ENCODE measurements around the gene FGD1. TPM values are rescaled to one million over a fixed set of nuclear protein-coding genes. Genes with fewer than 3 reads are reported as not detected.
"Not testable (repeated sequence)": the region's sequence is repeated elsewhere in the genome, so short reads cannot be mapped to it uniquely, and the experiment has no call there.

Gene FGD1
- total RNA-seq, 2 donors from 2014 or later = 0.32 to 0.46 TPM

- no peak for ATAC-seq (replicated peaks in 1 of 2)
Measured at GRCh38 chrX:54492340-54492739, 3.7 kb downstream of the FGD1 start.

GRCh38 chrX:54489819-54490218 lies 6.2 kb downstream of the FGD1 start:
- H3K27me3 Mint-ChIP-seq (ENCODE audit: low read depth) = peaks cover 15% of the 10 kb centered on the region
- not testable (repeated sequence) for ATAC-seq (replicated peaks in 1 of 2); H3K4me3 Mint-ChIP-seq; H3K4me1 Mint-ChIP-seq (ENCODE audit: low read depth); H3K9me3 Mint-ChIP-seq; DNase-seq; H3K36me3 Mint-ChIP-seq (ENCODE audit: insufficient read depth in 2 of 2); H3K27ac Mint-ChIP-seq

More at GRCh38 chrX:54492340-54492739, 3.7 kb downstream of the FGD1 start:
- Mint-ChIP-seq H3K27ac (no peak overlapping the region), H3K36me3 (ENCODE audit: insufficient read depth in 2 of 2) (peaks cover 0 to 5% of the 10 kb centered on the region in 2 donors), H3K4me1 (ENCODE audit: low read depth) (peaks cover 8% of the 10 kb centered on the region), H3K9me3 (peaks cover 0 to 3% of the 10 kb centered on the region in 2 donors), H3K4me3 (no peak overlapping the region), H3K27me3 (ENCODE audit: low read depth) (peaks cover 27% of the 10 kb centered on the region)
- DNase-seq = no peak

GRCh38 chrX:54484666-54485065 lies 11.4 kb downstream of the FGD1 start:
- H3K4me1 Mint-ChIP-seq (ENCODE audit: low read depth) = no peaks in the 10 kb centered on the region
- peaks cover 0 to under 1% of the 10 kb centered on the region in 2 donors for H3K36me3 Mint-ChIP-seq (ENCODE audit: insufficient read depth in 2 of 2)
- no peak overlapping the region for H3K4me3 Mint-ChIP-seq
- ATAC-seq (replicated peaks in 1 of 2) = no peak
- H3K9me3 Mint-ChIP-seq = peaks cover 0 to under 1% of the 10 kb centered on the region in 2 donors
- H3K27me3 Mint-ChIP-seq (ENCODE audit: low read depth) = peaks cover 29% of the 10 kb centered on the region
- no peak overlapping the region for H3K27ac Mint-ChIP-seq
- DNase-seq = no peak

- Mint-ChIP-seq H3K9me3 (no peaks in the 10 kb centered on the region), H3K27ac (no peak overlapping the region), H3K4me1 (ENCODE audit: low read depth) (no peaks in the 10 kb centered on the region), H3K27me3 (ENCODE audit: low read depth) (peaks cover 29% of the 10 kb centered on the region), H3K4me3 (no peak overlapping the region), H3K36me3 (ENCODE audit: insufficient read depth in 2 of 2) (no peaks in the 10 kb centered on the region)
- ATAC-seq (replicated peaks in 1 of 2) = no peak
- DNase-seq = no peak
Measured at GRCh38 chrX:54483946-54484345, 12.1 kb downstream of the FGD1 start.

GRCh38 chrX:54482839-54483593 lies 13.0 kb downstream of the FGD1 start:
- DNase-seq = no peak
- Mint-ChIP-seq H3K27ac (no peak overlapping the region), H3K4me1 (ENCODE audit: low read depth) (no peaks in the 10 kb centered on the region), H3K27me3 (ENCODE audit: low read depth) (peaks cover 29% of the 10 kb centered on the region), H3K9me3 (no peaks in the 10 kb centered on the region), H3K36me3 (ENCODE audit: insufficient read depth in 2 of 2) (no peaks in the 10 kb centered on the region), H3K4me3 (no peak overlapping the region)
- ATAC-seq (replicated peaks in 1 of 2) = no peak

GRCh38 chrX:54479136-54480111 lies 16.6 kb downstream of the FGD1 start:
- Mint-ChIP-seq H3K9me3 (no peaks in the 10 kb centered on the region), H3K27ac (no peak overlapping the region), H3K4me1 (ENCODE audit: low read depth) (no peaks in the 10 kb centered on the region), H3K27me3 (ENCODE audit: low read depth) (peaks cover 37% of the 10 kb centered on the region), H3K4me3 (no peak overlapping the region), H3K36me3 (ENCODE audit: insufficient read depth in 2 of 2) (no peaks in the 10 kb centered on the region)
- DNase-seq (no peak), ATAC-seq (replicated peaks in 1 of 2) (no peak)

- H3K4me3 Mint-ChIP-seq = no peak overlapping the region
- no peak for DNase-seq
Measured at GRCh38 chrX:54473993-54474859, 21.8 kb downstream of the FGD1 start.

GRCh38 chrX:54470054-54470760 lies 25.8 kb downstream of the FGD1 start:
- Mint-ChIP-seq H3K9me3 (no peaks in the 10 kb centered on the region), H3K27me3 (ENCODE audit: low read depth) (no peaks in the 10 kb centered on the region), H3K27ac (no peak overlapping the region), H3K4me3 (no peak overlapping the region), H3K4me1 (ENCODE audit: low read depth) (no peaks in the 10 kb centered on the region), H3K36me3 (ENCODE audit: insufficient read depth in 2 of 2) (no peaks in the 10 kb centered on the region)
- no peak for ATAC-seq (replicated peaks in 1 of 2)
- no peak for DNase-seq

More at GRCh38 chrX:54473993-54474859, 21.8 kb downstream of the FGD1 start:
- no peaks in the 10 kb centered on the region for H3K9me3 Mint-ChIP-seq
- H3K36me3 Mint-ChIP-seq (ENCODE audit: insufficient read depth in 2 of 2) = no peaks in the 10 kb centered on the region
- peaks cover 8% of the 10 kb centered on the region for H3K27me3 Mint-ChIP-seq (ENCODE audit: low read depth)
- H3K4me1 Mint-ChIP-seq (ENCODE audit: low read depth) = no peaks in the 10 kb centered on the region
- no peak for ATAC-seq (replicated peaks in 1 of 2)
- H3K27ac Mint-ChIP-seq = no peak overlapping the region

- no peaks in the 10 kb centered on the region for H3K36me3 Mint-ChIP-seq (ENCODE audit: insufficient read depth in 2 of 2)
- no peak for ATAC-seq (replicated peaks in 1 of 2)
Measured at GRCh38 chrX:54452920-54453319, 43.1 kb downstream of the FGD1 start.

GRCh38 chrX:54449929-54450328 lies 46.1 kb downstream of the FGD1 start:
- H3K4me3 Mint-ChIP-seq = no peak overlapping the region
- DNase-seq = no peak
- no peak for ATAC-seq (replicated peaks in 1 of 2)
- no peaks in the 10 kb centered on the region for H3K36me3 Mint-ChIP-seq (ENCODE audit: insufficient read depth in 2 of 2)
- no peaks in the 10 kb centered on the region for H3K9me3 Mint-ChIP-seq
- no peaks in the 10 kb centered on the region for H3K4me1 Mint-ChIP-seq (ENCODE audit: low read depth)
- no peak overlapping the region for H3K27ac Mint-ChIP-seq
- no peaks in the 10 kb centered on the region for H3K27me3 Mint-ChIP-seq (ENCODE audit: low read depth)

More at GRCh38 chrX:54452920-54453319, 43.1 kb downstream of the FGD1 start:
- no peaks in the 10 kb centered on the region for H3K4me1 Mint-ChIP-seq (ENCODE audit: low read depth)
- H3K4me3 Mint-ChIP-seq = no peak overlapping the region
- no peak overlapping the region for H3K27ac Mint-ChIP-seq
- no peak for DNase-seq
- H3K9me3 Mint-ChIP-seq = no peaks in the 10 kb centered on the region
- no peaks in the 10 kb centered on the region for H3K27me3 Mint-ChIP-seq (ENCODE audit: low read depth)

GRCh38 chrX:54447461-54447860 lies 48.6 kb downstream of the FGD1 start:
- Mint-ChIP-seq H3K27ac (no peak overlapping the region), H3K27me3 (ENCODE audit: low read depth) (no peaks in the 10 kb centered on the region), H3K4me3 (no peak overlapping the region), H3K36me3 (ENCODE audit: insufficient read depth in 2 of 2) (peaks cover 3 to 5% of the 10 kb centered on the region in 2 donors), H3K9me3 (no peaks in the 10 kb centered on the region), H3K4me1 (ENCODE audit: low read depth) (peaks cover 6% of the 10 kb centered on the region)
- no peak for DNase-seq
- no peak for ATAC-seq (replicated peaks in 1 of 2)

GRCh38 chrX:54446084-54446483 lies 50.0 kb downstream of the FGD1 start:
- Mint-ChIP-seq H3K27ac (no peak overlapping the region), H3K4me3 (no peak overlapping the region), H3K4me1 (ENCODE audit: low read depth) (peaks cover 18% of the 10 kb centered on the region), H3K9me3 (no peaks in the 10 kb centered on the region), H3K27me3 (ENCODE audit: low read depth) (no peaks in the 10 kb centered on the region), H3K36me3 (ENCODE audit: insufficient read depth in 2 of 2) (peaks cover 3 to 7% of the 10 kb centered on the region in 2 donors)
- ATAC-seq (replicated peaks in 1 of 2) = no peak
- no peak for DNase-seq

All from activated T-cell treated with anti-CD3 and anti-CD28 coated beads, Interleukin-2, amount 50 U/mL, for 72 hours (primary cell).